ENCODE measurements around the gene PLEKHF1. TPM values are rescaled to one million over a fixed set of nuclear protein-coding genes. Genes with fewer than 3 reads are reported as not detected.

The PLEKHF1 gene
- total and polyA plus RNA-seq, 8 donors: 2.1 to 9.3 (median 4.4) TPM

- no peak for TF ChIP-seq CTCF (IDR thresholded peaks at IDR 0.05)
- Histone ChIP-seq H3K4me3 (peak overlapping the region; percentile 87 to 96 (median 91)), H3K27me3 (no peaks in the 10 kb centered on the region), H3K27ac (peak overlapping the region; percentile 92 to 95 (median 93)), H3K4me1 (peaks cover 7 to 18% (median 12%) of the 10 kb centered on the region in 3 donors), H3K9me3 (no peaks in the 10 kb centered on the region), H3K36me3 (no peaks in the 10 kb centered on the region)
- ATAC-seq: peak; percentile 22 to 45 (median 24)
- intact Hi-C loops (cut with DNase I): no loop called here
- 5 to 18% methylated on average over 9 to 15 of the region's 15 CpGs for WGBS, 2 donors
- no peak for FAIRE-seq
- DNase-seq: no peak
Measured at GRCh38 chr19:29714371-29714952, 49.2 kb downstream of the PLEKHF1 start.

DNA sequence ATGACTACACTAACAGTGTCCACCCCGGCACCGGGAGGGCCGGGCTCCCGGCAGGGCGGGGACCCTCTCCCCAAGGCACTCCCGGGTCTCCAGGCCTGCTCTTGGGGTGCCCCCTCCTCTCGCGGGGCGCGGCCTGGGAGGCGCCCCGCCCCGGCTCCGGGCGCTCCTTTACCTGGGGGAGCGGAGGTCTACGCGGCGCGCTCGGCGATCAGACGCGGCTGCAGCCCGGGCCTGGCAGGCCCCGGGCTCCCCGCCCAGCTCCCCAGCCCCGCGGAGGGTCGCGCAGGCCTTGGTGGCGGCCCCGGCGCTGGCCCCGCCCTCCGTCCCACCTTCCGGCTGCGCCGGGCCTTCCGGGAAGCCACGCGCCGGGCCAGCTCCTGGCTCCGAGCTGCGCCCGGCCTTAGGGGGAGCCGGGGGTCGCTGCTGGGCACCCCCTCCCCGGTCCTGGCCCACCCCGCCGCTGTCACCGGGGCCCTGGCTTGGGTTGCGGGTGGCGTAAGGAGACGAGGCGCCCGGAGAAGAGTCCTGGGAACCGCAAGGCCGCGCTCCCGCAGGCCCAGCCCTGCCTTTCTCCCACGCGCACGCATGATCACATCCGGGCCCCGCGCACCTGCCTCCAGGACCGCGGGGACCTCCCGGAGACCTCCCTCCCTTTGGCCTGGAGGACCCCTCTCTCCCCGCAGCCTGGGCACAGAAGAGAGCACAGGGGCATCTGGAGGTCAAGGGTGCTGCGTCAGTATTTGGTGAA is 49.9 kb downstream of the PLEKHF1 start, which contains the start of gene C19orf12:
Gene C19orf12, minus strand, starts transcription at position 309 of the 748 bp plus-strand sequence. CDS start 6,848 bp downstream, outside the sequence.
- 0% methylated on average over 34 to 72 of the region's 72 CpGs for WGBS, 2 donors
- Histone ChIP-seq H3K4me3 (peak within 1 kb of the TSS; percentile 87 to 96 (median 91)), H3K4me1 (peaks cover 7 to 18% (median 12%) of the 10 kb centered on the region in 3 donors), H3K27ac (peak within 1 kb of the TSS; percentile 92 to 95 (median 93)), H3K27me3 (no peaks in the 10 kb centered on the region), H3K36me3 (no peaks in the 10 kb centered on the region), H3K9me3 (no peaks in the 10 kb centered on the region)
- peak; percentile 61 to 89 (median 80) for DNase-seq
- intact Hi-C loops (cut with DNase I): loop anchor here in 2 of 3 donors (5.0 kb wide), 1 partner anchor 103 kb away; no protein-coding TSS in a partner anchor
- peak; percentile 81 to 89 (median 88) for ATAC-seq
- FAIRE-seq: no peak
- no peak for TF ChIP-seq CTCF (IDR thresholded peaks at IDR 0.05)

DNA sequence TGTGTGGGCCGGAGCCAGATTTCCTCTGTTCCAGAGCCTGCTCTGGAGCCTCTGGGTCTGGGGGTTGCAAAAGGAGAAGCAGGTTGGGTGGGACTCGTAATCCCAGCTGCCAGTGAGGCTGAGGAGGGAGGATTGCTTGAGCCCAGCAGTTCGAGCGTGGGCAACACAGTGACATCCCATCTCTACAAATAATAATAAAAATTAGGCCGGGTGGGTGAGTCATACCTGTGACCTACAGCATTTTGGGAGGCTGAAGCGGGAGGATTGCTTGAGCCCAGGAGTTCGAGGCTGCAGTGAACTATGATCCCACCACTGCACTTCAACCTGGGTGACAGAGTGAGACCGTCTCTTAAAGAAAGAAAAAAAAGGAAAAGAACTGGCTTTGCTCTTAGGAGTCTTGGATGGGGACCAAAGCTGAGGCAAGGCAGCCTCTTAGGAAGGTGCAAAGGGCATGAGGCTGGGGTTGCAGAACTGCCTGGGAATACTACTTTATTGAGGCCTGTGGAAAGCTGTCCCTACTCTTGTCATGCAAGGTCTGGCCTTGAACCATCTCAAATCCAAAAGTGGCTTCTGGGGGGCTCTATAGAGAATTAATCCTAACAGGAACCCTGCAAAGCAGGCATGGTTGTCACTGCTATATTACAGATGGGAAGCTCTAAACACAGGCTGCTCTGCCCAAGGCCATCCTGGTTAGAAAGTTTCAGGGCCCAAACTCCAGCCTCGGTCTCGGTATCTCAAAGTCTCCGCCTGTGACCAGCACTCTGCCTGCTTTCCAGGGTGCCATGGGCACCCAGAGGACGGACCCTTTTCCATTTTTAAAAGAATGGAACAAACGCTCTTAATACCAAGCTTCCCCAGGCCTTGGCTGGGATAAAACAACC is 50.7 kb downstream of the PLEKHF1 start:
- no peak for TF ChIP-seq CTCF (IDR thresholded peaks at IDR 0.05)
- intact Hi-C loops (cut with DNase I): loop anchor here in 2 of 3 donors (5.0 kb wide), 1 partner anchor 104 kb away; no protein-coding TSS in a partner anchor
- H3K4me1 ChIP-seq: peaks cover 7 to 18% (median 12%) of the 10 kb centered on the region in 3 donors
- WGBS, 2 donors: 11 to 14% methylated on average over 13 of the region's 13 CpGs
- peak overlapping the region; percentile 87 to 96 (median 91) for H3K4me3 ChIP-seq
- no peaks in the 10 kb centered on the region for H3K36me3 ChIP-seq
- no peaks in the 10 kb centered on the region for H3K9me3 ChIP-seq
- H3K27ac ChIP-seq: peak overlapping the region; percentile 92 to 95 (median 93)
- no peaks in the 10 kb centered on the region for H3K27me3 ChIP-seq
- no peak for FAIRE-seq
- DNase-seq: no peak
- ATAC-seq: peak; percentile 7 to 22 (median 20)

- FAIRE-seq: no peak
Measured at GRCh38 chr19:29717051-29717450, 51.8 kb downstream of the PLEKHF1 start.

More at GRCh38 chr19:29717051-29717450, 51.8 kb downstream of the PLEKHF1 start:
- Histone ChIP-seq H3K4me3 (no peak overlapping the region), H3K27me3 (no peaks in the 10 kb centered on the region), H3K36me3 (no peaks in the 10 kb centered on the region), H3K4me1 (peaks cover 7 to 18% (median 12%) of the 10 kb centered on the region in 3 donors), H3K27ac (no peak overlapping the region), H3K9me3 (no peaks in the 10 kb centered on the region)
- WGBS, 2 donors: 70 to 78% methylated on average over 16 of the region's 16 CpGs
- intact Hi-C loops (cut with DNase I): loop anchor here in 2 of 3 donors (5.0 kb wide), 1 partner anchor 105 kb away; no protein-coding TSS in a partner anchor
- TF ChIP-seq CTCF (IDR thresholded peaks at IDR 0.05): no peak
- ATAC-seq: no peak
- no peak for DNase-seq

Data from pancreas (tissue), 10 donors.